ENCODE measurements around the gene PLXNC1. TPM values are rescaled to one million over a fixed set of nuclear protein-coding genes. Genes with fewer than 3 reads are reported as not detected.

Gene PLXNC1
- total and polyA plus RNA-seq, 2 donors (not counting 1 experiment from before 2014, with no cell fraction given): 9.7 to 33.6 TPM

DNA sequence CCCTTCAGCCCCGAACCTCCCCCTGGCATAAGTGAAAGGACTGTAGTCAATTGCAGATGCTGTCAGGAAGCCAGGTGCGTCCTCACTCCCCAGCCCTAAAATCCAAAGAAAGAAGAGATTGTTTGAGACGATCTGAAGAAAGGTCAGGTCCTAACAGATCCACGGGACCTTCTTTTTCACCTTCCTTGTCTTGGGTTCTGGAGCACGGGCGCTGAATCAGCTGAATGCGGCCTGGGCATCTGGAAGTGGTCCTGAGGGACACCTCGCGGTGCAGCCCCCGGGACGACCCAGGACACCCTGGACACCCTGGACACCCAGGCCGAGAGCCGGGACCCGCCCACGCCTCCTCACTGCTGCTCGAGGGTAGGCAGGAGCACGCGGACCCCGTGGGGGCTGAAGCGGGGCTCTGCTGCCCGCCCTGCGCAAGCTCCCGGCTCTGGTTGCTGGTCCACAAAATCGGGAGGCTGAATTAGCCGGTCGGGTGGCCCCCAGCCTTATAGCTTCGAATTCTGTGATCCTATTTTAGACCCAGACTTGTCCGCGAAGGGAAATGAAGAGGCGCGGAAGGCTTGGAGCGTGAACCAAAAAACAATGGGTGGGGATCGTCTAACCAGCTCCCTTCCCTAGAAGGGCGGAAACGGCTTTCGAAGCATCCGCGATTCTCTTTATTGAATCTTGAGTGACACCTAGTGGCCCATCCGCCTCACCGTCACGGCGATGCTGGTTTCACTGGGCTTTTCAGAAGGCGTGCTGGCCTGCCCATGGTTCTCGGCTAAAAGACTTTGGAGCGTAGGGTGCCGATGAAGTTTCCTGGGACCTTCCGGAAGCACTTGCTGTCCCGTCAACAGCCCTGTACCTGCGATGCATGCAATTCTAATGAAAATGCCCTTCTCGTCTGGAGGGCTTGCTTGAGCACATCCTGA lies 46.4 kb upstream of the PLXNC1 start:
- Histone ChIP-seq H3K79me2 (ENCODE audit: control insufficient read depth, insufficient read depth, low read length) (no peaks in the 10 kb centered on the region), H4K20me1 (ENCODE audit: control insufficient read depth, insufficient read depth, low read length, poor library complexity, severe bottlenecking) (no peaks in the 10 kb centered on the region), H2AFZ (ENCODE audit: insufficient read depth, low read depth, low read length, poor library complexity, severe bottlenecking) (peak overlapping the region; percentile 93), H3K4me1 (ENCODE audit: control insufficient read depth in 2 of 2, insufficient read depth in 2 of 2, low read length in 2 of 2) (peaks cover 4 to 14% of the 10 kb centered on the region in 2 donors), H3K9me3 (ENCODE audit: control extremely low read depth in 1 of 3, control insufficient read depth in 2 of 3, insufficient read depth in 1 of 3, low read length in 2 of 3) (no peaks in the 10 kb centered on the region), H3K27me3 (replicated peaks in 1 of 4; ENCODE audit: control extremely low read depth in 1 of 4, control insufficient read depth in 3 of 4, insufficient read depth in 4 of 4, low read length in 3 of 4) (peaks cover 0 to 31% (median 11%) of the 10 kb centered on the region in 4 experiments), H3K4me2 (replicated peaks; ENCODE audit: low read depth, low read length, poor library complexity, severe bottlenecking) (peak overlapping the region; percentile 91), H3K27ac (ENCODE audit: low read length in 2 of 2) (no peak overlapping the region), H3K9ac (ENCODE audit: low read length) (peak overlapping the region; percentile 72), H3K36me3 (replicated peaks in 1 of 2; ENCODE audit: control extremely low read depth in 1 of 2, control insufficient read depth in 1 of 2, extremely low read depth in 1 of 2, insufficient read depth in 2 of 2, low read length in 1 of 2) (no peaks in the 10 kb centered on the region), H3K4me3 (ENCODE audit: control extremely low read depth in 1 of 5, extremely low read depth in 1 of 5, insufficient read depth in 1 of 5, low read depth in 2 of 5, low read length in 4 of 5) (peak overlapping the region; percentile 51 to 94 (median 65))
- TF ChIP-seq CTCF (IDR thresholded peaks at IDR 0.05): peak; percentile 78
- TF ChIP-seq EZH2 (IDR thresholded peaks at IDR 0.05; ENCODE audit: borderline replicate concordance, insufficient read depth, low read depth, low read length, poor library complexity, severe bottlenecking): no peak
- no peaks in the 10 kb centered on the region for H3K9me3 Mint-ChIP-seq (ENCODE audit: insufficient read depth)
- ATAC-seq (ENCODE audit: low read depth) (peak; percentile 84), DNase-seq (peak; percentile 90)
- POLR2A ChIA-PET: interaction anchor here (0.6 to 2.0 kb wide), 4 partner anchors 498 to 1115 kb away, joined by 3 to 10 read pairs (median 6); no protein-coding TSS in a partner anchor
- peaks cover 52% of the 10 kb centered on the region for H3K27me3 Mint-ChIP-seq
- intact Hi-C loops (cut with micrococcal nuclease): loop anchor here (1.0 kb wide), 5 partner anchors 360 to 1317 kb away; partner anchors contain the start of gene CRADD
- H3K4me1 Mint-ChIP-seq: peaks cover 10% of the 10 kb centered on the region
- H3K4me3 Mint-ChIP-seq: peak overlapping the region; percentile 91
- peak overlapping the region; percentile 50 for H3K27ac Mint-ChIP-seq
- CTCF ChIA-PET: interaction anchor here (0.6 to 7.5 kb wide), 94 partner anchors 8 to 1432 kb away, joined by 3 to 438 read pairs (median 4); partner anchors contain the start of genes CRADD, EEA1, METAP2 and MRPL42
- WGBS (ENCODE audit: insufficient coverage): 2% methylated on average over 50 of the region's 50 CpGs

Measured in B cell (primary cell).